NCI-H1694 treated with DMSO at 0.1 percent for 48 hours (cell line): ENCODE measurements around the gene LRRC14B.
"Not testable (repeated sequence)": the region's sequence is repeated elsewhere in the genome, so short reads cannot be mapped to it uniquely, and the experiment has no call there.

Experiments used
- DNase-seq: peaks from one replicate; lab custom pipeline; 2025; lab: John Stamatoyannopoulos, UW

LRRC14B gene

DNA sequence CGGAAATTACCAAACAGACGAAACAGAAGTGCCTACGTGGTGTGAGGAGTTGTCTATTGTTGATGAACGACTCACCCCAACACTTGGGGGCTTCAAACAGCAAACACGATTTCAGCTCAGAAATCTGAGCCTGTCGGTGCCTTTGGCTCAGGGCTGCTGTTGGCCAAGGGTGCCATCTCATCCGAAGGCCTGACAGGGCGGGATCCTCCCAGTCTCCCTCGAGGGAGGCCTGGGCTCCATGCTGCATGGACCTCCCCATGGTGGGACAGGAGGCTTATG, 1.3 kb downstream of the LRRC14B start:
- DNase-seq = no peak

DNA sequence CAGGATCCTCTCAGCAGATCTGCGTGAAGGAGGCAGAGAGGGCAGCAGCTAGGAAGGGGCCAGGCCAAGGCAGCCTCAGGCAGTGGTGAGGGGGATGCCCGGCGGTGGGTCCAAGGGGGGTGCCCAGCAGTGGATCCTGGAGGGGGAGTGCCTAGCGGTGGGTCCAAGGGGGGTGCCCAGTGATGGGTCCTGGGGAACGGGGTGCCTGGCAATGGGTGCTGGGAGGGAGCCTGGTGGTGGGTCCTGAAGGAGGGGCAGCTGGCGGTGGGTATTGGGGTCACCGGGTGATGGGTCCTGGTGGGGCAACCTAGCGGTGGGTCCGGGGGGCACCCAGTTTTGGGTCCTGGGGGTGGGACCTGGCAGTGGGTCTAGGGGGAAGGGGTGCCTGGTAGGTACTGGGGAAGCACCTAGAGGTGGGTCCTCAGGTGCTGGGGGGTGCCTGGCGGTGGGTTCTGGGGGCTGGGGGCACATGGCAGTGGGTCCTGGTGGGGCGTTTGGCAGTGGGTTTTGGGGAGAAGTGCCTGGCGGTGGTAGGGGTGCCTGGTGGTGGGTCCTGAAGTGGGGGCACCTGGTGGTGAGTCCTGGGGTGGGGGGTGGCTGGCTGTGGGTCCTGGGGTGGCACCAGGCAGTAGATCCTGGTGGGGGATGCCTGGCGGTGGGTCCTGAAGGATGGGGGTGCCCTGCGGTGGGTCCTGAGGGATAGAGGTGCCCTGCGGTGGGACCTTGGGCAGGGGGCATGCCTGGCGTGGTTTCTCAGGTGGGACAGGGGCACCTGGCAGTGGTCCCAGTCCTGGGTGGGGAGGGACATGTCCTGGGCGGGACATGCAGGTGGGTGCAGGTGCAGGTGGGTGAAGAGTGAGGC, 1.9 kb downstream of the LRRC14B start:
- no peak for DNase-seq

DNA sequence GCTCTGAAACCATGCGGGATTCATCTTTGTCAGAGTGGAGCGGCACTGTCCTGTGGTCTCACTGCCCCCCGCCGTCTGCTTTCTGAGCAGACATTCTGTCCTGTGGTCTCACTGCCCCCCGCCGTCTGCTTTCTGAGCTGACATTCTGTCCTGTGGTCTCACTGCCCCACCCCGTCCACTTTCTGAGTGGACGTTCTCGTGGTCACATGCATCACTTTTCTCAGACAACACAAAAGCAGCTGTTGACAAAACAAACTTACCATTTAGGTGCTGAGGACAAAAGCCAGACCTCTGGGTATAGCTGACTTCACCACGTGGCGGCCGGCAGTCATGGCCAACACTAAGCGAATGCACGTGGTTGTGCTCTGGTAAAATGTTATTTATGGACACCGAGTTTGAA, 2.8 kb downstream of the LRRC14B start:
- DNase-seq = no peak

DNA sequence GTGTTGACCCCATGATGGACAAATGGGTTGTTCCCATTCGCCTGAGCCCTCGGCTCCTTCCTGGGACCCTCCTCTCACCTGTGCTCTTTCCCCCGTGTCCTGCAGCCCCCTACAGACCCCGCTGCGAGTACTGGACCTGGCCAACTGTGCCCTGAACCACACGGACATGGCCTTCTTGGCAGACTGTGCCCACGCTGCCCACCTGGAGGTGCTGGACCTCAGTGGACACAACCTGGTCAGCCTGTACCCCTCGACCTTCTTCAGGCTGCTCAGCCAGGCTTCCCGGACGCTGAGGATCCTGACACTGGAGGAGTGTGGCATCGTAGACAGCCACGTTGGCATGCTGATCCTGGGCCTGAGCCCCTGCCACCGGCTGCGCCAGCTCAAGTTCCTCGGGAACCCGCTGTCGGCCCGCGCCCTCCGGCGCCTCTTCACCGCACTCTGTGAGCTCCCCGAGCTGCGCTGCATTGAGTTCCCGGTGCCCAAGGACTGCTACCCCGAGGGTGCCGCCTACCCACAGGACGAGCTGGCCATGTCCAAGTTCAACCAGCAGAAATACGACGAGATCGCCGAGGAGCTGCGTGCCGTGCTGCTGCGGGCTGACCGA, 3.4 kb downstream of the LRRC14B start:
- no peak for DNase-seq

DNA sequence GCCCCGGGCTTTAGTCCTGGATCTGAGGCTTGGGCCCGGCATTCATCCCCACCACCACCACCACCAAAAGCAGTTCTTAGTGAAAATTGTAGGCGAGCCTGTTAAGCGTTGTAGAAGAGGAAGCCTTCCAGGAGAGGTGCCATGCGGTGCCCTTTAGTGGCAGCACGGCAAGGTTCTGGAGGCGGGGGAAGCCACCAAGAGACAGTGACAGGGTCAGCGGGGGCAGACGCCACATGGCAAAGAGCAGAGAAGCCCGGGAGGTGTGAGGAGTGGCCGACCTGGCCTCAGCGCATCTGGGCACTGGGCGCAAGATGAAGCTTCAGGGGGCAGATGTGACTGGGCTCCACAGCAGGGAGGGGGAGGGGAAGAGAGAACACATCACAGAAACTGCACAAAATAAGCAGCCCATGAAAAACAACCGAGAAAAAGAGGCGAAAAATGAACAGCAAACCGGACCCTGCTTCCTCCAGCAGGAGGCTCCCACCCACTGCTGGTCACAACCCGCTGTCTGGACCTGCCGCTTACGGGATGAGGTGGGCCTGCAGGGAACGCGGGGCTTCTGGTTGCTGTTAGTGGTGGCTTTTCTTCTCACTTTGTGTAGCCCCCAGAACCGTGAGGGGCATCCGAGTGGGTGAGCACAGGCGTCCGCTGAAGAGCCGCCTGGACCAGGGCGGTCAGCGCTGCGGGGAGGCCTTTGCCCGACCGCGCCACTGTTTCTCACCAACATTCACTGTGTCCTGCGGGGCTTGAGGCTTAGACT, 4.3 kb downstream of the LRRC14B start:
- DNase-seq = no peak

DNA sequence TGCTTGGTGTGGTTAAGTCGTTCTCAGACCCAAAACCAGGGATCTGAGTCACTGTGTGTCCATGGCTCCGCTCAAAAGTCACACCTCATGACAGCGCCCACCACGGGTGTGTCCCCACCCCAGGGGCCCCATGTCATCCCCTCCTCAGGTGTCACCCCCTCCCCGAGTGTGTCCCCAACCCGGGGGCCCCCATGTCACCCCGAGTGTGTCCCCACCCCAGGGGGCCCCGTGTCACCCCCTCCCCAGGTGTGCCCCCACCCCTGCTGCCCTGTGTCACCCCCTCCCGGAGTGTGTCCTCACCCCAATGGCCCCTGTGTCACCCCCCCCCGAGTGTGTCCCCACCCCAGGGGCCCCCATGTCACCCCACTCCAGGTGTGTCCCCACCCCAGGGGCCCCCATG, 5.1 kb downstream of the LRRC14B start:
- DNase-seq = no peak

DNA sequence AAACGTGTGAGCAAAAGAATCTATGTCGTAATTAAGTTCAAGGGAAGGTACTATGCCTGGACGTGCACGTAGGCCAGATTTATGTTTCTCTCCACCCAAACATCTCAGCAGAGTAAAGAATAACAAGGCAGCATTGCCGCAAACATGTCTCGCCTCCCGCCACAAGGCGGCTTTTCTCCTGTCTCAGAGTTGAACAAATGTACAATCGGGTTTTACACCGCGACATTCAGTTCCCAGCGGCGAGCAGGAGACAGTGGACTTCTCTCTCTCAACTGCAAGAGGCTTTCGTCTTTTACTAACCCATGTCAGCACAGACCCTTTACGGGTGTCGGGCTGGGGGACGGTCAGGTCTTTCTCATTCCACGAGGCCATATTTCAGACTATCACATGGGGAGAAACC, 5.7 kb downstream of the LRRC14B start:
- not testable (repeated sequence) for DNase-seq

DNA sequence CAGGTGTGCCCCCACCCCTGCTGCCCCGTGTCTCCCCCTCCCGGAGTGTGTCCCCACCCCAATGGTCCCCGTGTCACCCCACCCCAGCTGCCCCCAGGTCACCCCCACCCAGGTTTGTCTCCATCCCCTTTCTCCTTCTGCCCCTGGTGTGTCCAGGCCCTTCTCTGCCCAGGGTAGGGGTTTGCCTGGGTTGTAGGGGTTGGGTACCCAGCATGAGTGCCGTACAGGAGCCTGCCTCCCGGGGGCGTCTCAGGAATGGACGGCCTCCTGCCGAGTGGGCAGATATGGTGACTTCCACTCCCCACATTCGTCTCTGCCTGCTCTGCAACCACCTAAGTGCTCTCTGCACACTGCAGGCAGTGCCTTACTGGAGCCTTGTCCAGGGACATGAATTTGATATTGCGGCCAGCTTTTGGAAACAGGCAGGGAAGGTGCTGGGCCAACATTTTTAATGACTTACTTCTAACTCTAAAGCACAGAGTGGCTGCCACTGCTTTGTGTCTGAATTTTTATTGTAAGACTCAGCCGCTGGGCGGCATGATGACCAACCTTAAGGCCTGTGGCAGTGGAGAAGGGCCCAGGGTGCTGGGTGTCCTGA, 6.7 kb downstream of the LRRC14B start:
- DNase-seq = no peak

DNA sequence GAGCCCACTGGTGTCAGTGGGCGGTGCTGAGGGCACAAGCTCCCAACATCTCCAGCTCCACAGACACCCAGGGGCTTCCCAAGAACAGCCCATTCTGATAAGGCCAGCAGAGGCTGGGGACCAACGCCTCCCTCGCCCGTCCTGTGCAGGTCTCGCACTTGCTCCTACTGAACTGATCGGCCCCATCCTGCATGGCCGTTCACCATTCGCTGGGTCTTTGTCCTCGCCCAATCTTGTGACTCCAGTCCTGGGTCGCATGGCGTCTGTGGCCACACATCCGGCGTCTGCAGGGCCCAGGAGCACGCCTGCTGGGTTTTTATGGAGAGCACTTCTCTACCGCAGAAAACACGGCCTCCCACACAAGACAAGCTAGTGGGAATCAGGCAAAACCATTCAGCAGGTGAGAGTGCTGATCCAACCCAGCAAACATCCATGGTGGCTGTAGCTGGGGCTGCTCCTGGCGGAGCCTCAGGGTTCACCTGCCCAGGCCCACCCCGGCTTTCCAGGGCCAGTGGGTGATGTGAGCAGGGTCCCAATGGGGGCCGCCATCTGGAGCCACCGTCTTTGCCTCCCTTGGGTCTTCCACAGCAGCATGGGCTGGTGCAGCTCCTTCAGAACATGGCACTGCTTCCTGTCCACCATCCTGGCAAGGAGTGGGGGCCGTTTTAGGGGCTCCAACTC, 7.4 kb downstream of the LRRC14B start:
- no peak for DNase-seq

DNA sequence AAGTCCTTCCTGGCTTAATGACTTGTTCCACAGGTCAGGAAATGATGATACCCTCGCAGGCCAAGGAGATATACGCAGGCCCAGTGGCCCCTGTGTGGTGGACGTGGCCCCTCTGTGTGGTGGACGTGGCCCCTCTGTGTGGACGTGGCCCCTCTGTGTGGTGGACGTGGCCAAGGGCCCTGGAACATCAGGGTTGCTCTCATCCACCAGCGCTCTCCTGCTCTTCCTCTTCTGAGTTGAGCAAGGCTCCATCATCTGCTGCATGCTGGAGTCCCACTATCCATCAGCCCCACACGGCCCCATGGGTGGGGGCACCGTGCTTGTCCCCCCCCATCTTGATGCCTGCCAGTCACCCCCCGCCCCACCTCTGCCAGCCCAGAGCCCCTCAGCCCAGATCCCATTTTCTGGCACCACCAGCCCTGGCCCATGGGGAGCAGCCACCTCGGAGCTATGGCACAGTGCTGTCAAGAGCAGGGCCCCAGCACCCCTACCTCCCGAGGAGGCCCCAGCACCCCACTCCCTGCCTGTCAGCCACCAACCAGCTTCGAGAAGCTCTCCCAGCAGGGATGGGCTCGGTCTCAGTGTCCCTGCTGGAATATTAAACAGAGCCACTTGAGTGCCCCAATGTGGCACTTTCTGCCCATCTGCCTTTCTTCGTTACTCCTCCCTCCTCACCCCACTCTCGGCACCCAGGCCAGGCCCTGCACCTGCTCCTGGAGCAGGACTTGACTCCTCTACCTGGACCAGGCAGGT, 8.1 kb downstream of the LRRC14B start:
- no peak for DNase-seq

DNA sequence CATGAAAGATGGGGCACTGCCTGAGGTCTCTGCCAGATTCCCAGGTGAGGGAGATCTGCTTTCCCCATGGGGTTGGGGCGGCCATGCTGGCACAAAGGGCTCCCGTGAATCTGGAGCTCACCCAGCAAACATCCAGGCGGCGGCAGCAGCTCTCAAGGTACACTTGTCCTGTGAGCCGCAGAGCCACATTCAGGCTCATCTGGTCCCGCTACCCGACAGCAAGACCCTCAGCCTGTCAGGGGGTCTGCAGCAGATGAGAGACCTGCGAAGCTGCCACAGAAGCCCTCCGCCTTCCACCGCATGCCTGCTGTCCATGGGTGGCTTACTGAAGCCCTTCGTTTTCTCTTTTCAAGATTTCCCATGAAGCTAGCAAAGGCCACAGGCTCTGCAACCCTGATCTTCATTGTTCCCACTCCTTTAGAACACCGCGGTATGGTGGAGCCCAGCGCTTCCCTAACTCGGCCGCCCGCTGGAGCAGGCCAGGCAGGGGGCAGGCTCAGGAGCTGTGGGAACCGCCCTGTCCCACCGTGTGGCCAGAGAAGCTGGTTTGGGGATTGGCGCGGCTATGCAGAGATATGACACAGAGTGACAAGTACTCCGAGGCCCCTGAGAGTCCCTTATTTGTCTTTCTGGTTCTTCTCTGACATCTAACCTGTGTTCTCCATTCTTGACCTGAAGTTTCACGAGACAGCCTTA, 8.8 kb downstream of the LRRC14B start:
- DNase-seq = no peak

DNA sequence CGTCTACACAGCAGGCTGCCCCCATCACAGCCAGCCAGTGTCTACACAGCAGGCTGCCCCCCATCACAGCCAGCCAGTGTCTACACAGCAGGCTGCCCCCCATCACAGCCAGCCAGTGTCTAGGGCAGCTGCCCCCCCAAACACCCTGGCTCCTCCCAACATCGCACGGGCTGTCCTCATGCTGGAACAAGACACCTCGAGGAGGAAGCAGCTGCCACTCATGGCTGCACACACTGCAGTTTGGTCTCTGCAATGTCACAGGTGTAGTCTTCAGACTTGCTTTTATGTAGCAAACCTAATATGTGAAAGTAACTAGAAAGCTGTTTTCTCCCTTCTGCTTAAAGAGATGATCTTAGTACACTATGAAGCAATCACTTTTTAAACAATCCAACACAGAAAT, 9.7 kb downstream of the LRRC14B start:
- no peak for DNase-seq

DNA sequence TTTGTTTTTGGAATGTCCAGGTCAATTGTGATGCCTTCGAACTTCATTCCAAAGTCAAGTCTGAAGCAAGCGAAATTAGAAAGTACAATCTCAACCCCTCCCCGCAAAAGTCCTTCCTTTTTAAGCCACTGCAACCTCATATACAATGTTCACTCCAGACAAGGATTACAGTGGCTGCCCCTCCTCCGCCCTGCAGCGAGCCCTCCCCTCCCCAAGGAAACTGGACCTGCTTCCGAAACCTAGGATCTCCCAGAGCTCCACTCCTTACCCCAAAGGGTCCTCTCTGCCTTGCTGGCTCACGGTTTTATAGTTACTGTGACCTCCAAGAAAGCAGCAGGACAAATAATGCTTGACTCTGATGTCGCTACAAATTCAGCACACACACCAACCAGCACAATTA, 10.4 kb downstream of the LRRC14B start:
- DNase-seq = no peak

DNA sequence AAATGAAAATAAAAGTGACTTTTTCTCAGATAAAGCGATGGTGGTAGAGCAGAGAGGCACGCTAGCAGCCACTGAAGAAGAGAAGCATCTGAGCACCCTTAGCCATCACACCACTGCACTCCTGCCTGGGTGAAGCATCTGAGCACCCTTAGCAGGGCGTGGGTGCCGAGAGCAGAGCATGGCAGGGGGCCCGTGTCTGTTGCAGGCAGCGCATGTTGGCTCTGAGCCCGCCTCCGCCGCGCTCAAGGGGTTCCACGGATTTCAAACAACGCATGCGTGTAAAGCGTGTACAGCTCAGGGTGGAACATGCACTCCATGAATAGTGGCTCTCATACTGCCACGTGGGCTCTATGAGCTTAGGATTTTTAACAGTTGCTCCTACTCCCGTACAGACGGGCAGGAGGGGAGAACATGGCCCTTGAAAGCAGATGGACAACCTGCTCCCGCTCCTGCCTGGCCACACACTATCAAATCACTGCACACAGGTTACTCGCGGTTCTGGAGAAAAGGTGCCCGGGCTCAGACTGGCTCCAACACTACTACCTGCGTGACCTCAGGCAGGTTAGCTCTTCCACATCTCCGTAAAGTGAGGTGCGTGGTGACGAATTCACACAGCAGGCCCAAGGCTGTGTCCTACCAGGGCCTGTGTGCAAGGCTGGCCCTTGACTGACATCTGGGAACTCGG, 12.1 kb downstream of the LRRC14B start:
- no peak for DNase-seq

DNA sequence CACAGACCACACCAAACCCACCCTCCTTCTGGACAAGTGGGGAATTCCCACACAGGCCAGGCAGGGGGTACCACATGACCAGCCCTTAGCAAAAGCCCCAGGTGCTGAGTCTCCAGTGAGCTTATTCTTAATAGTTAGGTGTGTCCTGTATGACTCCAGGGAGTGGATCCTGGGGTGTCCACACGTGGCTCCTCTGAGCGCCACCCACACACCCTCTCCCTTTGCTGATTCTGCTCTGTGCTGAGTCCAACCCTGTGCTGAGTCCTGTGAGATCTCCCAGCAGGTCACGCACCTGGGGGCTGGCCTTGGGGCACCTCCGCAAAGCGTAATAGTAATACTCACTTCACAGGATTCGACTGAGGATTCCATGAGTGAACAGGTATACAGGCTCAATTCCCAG, 12.7 kb downstream of the LRRC14B start:
- DNase-seq = no peak

DNA sequence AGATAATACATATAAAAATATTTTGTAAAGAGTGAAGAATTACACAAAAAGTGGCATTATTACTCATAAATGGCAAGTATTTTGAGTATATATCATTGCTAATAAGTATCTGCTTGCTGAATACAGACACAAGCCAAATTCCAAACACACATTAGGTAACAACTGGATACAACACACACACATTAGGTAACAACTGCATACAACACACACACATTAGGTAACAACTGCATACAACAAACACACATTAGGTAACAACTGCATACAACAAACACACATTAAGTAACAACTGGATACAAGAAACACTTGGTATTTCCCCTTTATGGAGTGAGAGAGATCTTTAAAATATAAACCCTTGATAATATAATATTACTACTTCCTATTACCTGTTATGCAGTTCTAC, 13.2 kb downstream of the LRRC14B start:
- DNase-seq = no peak

DNA sequence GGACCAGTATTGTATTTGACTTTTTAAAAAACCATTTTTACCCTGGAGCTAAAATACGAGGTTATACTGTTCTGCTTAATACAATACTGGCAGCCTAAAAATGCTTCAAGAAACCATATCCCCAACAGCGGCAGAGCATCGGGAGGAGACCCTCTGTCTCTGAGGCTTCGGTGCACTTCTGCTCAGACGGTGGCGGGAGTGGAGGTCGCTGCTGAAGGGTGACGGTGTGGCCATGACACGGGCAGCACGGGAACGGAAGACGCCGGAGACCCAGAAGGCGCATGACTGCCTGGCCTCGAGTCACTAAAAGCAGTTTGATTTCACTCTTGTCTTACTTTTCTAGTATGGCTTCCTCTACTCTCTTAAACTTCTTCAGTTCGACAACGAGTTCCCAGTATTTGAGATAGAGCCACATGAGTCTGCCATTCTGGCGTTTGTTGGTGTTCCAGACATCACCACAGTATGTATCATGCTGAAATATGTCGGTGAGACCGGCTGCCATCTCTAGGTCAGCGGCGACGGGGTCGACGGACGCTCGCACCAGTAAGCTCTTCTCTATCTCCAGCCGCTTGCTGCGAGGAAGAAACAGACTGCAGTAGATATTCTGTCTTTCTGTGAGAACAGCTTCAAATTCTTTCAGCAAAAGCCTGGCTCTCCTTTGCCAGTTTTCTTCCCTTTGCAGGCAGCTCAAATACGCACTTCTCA, 13.8 kb downstream of the LRRC14B start:
- DNase-seq = no peak

DNA sequence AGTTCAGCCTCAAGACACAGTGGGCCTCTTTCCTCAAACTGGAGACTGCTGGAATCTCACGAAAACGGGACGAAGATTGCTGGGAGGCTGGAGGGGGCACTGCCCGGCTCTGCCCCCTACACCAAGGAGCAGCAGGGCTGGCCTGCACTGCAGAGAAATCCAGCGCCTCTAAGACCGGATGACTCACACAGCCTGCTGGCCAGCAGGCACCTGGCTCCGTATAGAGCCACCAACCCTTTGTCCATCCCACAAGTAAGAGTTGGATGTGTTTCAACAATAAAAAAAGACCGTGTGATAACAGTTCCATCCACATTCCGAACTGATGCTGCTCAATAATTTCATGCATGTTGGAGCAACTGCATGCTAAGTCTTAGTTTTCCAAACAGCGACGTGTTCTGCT, 15.1 kb downstream of the LRRC14B start:
- no peak for DNase-seq

DNA sequence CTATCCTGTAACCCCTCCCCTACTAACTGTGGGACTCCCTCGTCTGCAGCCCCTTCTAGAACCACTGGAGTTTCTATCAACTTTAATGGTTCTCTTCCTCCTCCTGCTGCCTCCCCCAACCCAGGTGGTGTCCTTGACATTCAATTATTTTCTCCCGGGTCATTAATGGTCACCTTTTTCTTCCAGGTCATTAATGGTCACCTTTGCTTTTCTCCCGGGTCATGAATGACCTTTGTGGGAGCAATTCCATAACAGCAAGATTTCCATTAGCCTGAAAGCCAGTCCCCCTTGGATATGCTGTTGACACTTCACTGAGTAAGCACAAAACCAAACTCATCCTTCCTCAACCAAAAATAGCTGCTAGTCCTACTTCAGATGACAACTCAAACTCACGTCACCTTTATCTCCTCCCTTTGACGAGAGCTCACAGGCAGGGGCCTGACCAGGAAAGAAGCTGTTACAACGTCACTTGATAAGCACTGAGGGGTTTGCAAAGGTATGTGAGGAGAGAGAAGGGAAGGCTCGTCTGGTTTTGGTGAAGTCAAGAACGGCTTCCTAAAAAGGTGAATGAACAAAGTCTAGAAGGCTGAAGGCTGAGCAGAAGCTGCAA, 15.7 kb downstream of the LRRC14B start:
- DNase-seq = no peak
